Epithelial cell of esophagus (primary cell): ENCODE measurements around the gene SRCIN1.
"Not testable (repeated sequence)": the region's sequence is repeated elsewhere in the genome, so short reads cannot be mapped to it uniquely, and the experiment has no call there.

Experiments used
- DNase-seq: peaks from one replicate; pipeline ENCODE4 v3.0.0; 2010; ENCODE audit warnings: low read depth
- H3K4me3 ChIP-seq: 2 replicates; pipeline ENCODE4 v1.5.1; 2011; ENCODE audit warnings: mild to moderate bottlenecking, low read length, control low read depth
- TF ChIP-seq, protein P1 (sequence below): IDR thresholded peaks from 2 replicates; pipeline ENCODE4 v1.5.1; 2011; ENCODE audit warnings: low read depth, mild to moderate bottlenecking, low read length, control low read depth, inconsistent platforms; ENCODE audit not compliant: insufficient read depth; ENCODE audit errors: missing control alignments

Gene SRCIN1, protein sequence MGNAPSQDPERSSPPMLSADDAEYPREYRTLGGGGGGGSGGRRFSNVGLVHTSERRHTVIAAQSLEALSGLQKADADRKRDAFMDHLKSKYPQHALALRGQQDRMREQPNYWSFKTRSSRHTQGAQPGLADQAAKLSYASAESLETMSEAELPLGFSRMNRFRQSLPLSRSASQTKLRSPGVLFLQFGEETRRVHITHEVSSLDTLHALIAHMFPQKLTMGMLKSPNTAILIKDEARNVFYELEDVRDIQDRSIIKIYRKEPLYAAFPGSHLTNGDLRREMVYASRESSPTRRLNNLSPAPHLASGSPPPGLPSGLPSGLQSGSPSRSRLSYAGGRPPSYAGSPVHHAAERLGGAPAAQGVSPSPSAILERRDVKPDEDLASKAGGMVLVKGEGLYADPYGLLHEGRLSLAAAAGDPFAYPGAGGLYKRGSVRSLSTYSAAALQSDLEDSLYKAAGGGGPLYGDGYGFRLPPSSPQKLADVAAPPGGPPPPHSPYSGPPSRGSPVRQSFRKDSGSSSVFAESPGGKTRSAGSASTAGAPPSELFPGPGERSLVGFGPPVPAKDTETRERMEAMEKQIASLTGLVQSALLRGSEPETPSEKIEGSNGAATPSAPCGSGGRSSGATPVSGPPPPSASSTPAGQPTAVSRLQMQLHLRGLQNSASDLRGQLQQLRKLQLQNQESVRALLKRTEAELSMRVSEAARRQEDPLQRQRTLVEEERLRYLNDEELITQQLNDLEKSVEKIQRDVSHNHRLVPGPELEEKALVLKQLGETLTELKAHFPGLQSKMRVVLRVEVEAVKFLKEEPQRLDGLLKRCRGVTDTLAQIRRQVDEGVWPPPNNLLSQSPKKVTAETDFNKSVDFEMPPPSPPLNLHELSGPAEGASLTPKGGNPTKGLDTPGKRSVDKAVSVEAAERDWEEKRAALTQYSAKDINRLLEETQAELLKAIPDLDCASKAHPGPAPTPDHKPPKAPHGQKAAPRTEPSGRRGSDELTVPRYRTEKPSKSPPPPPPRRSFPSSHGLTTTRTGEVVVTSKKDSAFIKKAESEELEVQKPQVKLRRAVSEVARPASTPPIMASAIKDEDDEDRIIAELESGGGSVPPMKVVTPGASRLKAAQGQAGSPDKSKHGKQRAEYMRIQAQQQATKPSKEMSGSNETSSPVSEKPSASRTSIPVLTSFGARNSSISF

GRCh38 chr17:38605841-38606645 lies at the start of gene SRCIN1:
SRCIN1 (minus strand) TSS chr17:38605952; CDS start chr17:38605705, 247 bp downstream.
- H3K4me3 ChIP-seq, result peak within 1 kb of the TSS; percentile 49
- TF ChIP-seq, protein P1, sequence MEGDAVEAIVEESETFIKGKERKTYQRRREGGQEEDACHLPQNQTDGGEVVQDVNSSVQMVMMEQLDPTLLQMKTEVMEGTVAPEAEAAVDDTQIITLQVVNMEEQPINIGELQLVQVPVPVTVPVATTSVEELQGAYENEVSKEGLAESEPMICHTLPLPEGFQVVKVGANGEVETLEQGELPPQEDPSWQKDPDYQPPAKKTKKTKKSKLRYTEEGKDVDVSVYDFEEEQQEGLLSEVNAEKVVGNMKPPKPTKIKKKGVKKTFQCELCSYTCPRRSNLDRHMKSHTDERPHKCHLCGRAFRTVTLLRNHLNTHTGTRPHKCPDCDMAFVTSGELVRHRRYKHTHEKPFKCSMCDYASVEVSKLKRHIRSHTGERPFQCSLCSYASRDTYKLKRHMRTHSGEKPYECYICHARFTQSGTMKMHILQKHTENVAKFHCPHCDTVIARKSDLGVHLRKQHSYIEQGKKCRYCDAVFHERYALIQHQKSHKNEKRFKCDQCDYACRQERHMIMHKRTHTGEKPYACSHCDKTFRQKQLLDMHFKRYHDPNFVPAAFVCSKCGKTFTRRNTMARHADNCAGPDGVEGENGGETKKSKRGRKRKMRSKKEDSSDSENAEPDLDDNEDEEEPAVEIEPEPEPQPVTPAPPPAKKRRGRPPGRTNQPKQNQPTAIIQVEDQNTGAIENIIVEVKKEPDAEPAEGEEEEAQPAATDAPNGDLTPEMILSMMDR, result peak; percentile 43
- DNase-seq, result peak; percentile 37

DNA sequence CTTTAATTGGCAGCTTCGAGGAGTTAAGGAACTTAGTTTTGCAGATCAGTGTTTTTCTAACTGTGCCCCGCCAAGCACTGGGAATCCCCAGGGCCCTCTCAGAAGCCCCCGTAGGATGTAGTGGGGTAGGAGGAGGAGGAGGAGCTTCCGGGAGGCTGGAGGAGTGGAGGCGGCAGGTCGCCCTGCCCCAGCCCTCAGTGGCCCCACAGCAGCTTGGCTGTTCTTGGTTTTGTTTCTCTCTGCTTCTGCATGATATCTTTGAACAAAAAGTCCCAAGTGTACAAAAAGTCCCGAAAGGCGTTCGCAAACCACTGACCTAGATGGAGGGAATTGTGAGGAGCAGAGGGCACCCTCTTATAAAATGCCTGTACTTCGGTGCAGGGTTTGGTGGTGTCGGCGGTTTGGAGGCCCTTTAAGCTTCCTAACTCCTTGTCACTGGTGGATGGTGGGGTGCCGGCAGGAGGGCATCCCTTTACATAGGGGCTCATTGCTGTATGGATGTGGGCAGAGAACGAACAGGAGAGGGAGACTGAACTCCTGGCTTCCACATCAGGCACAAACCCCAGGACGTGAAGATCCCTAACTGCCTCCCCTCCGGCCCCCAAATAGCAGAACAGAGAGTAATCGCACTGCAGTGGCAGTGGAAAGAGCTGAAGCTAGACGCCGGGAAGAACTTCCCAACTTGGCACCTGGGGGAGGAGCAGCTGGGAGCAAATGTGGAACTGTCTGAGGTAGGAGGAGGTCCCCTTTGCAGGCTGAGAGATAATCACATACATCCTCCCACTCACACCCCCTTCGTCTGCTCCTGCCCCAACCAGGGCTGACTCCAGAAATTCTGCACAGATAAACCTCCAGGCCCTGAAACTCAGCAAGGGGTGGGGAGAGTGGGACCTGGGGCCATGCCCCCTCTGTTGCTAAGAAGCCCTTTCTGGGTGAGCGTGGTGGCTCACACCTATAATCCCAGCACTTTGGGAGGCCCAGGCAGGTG lies 49.0 kb upstream of the SRCIN1 start:
- DNase-seq, result no peak
- no peak overlapping the region for H3K4me3 ChIP-seq
- TF ChIP-seq, protein P1, result no peak

DNA sequence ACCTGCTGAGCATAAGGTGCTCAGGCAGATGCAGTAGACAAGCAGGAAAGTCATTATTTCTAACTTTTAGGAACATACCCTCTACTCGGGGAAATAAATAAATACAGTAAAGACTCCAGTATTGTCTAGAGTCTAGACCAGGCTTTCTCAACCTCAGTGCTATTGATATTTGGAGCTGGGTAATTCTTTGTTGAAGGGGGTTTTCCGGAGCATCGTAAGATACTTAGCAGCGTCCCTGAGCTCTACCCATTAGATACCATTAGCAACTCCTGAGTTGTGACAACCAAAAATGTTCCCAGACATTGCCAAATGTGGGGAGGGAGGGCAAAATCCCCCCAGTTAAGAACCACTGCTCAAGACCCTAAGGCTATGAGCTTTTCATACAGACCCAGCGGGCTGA lies 47.9 kb upstream of the SRCIN1 start:
- no peak for DNase-seq
- H3K4me3 ChIP-seq, result no peak overlapping the region
- TF ChIP-seq, protein P1, result no peak

GRCh38 chr17:38653230-38653629 lies 47.5 kb upstream of the SRCIN1 start:
- TF ChIP-seq, protein P1, result no peak
- DNase-seq, result no peak
- H3K4me3 ChIP-seq, result no peak overlapping the region

- not testable (repeated sequence) for DNase-seq
Observed at GRCh38 chr17:38650653-38651173, 45.0 kb upstream of the SRCIN1 start.

GRCh38 chr17:38637951-38638350 lies 32.2 kb upstream of the SRCIN1 start:
- TF ChIP-seq, protein P1, result no peak
- H3K4me3 ChIP-seq, result no peak overlapping the region

More at GRCh38 chr17:38650653-38651173, 45.0 kb upstream of the SRCIN1 start:
- not testable (repeated sequence) for H3K4me3 ChIP-seq

More at GRCh38 chr17:38637951-38638350, 32.2 kb upstream of the SRCIN1 start:
- DNase-seq, result no peak
